Measurements from ENCODE around the gene CDX2.
"Not testable (repeated sequence)": the region's sequence is repeated elsewhere in the genome, so short reads cannot be mapped to it uniquely, and the experiment has no call there.

The CDX2 gene

GRCh38 chr13:27964206-27964605 lies 4.9 kb downstream of the CDX2 start:
- not testable (repeated sequence) for DNase-seq

GRCh38 chr13:27963491-27963890 lies 5.6 kb downstream of the CDX2 start:
- DNase-seq = no peak

DNA sequence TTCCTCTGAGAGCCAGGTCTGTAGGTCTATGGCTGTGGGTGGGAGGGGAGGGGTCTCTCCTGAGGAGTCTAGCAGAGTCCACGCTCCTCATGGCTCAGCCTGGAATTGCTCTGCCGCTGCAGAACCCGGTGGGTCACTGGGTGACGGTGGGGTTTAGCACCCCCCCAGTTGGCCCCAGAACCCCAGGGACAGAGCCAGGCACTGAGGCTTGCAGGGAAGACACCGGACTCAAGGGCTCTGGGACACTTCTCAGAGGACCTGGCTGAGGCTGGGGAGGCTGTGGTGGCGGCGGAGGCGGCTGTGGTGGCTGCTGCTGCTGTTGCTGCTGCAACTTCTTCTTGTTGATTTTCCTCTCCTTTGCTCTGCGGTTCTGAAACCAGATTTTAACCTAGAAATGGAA lies 6.1 kb downstream of the CDX2 start:
- no peak for DNase-seq

- no peak for DNase-seq
Observed at GRCh38 chr13:27962128-27962841, 6.8 kb downstream of the CDX2 start.

DNA sequence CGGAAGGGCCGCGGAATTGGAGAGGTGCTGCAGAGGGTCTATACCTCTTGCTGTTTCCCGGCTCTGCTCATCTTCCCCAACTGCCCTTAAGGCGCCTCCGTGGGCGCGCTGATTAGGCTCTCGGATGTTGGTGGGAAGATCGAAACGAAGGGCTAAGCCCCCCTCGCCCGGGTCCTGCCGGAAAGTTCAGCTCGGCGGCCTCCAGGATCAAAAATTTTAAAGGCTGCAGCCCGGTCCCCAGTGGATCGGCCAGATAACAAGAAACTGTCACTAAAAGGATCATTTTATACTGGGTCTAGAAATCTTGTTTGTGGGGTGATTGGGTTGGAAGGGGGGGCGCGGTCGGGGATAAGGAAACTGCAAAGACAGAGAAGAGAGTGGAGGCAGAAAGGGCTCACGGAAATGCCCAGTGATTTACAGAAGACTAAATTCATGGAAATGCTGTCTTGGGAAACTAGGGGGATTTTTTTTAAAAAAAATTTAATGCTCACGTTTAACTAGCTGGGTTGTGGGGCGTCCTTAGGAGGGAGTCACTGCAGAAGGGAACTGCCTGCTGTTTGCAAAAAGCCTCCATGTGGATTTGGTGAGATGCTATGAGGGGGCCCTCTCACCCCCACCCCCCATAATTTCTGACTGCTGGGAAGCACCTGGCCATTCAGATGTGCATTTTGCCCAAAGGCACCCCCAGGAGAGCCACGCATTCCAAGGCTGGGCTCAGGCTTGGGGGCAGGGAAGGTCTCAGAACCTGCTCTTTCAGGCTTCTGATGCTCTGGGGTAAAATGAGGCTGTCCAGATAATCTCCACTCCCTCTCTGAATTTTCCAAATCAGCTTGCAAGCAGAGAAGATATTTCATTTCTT lies 7.7 kb downstream of the CDX2 start:
- DNase-seq = no peak

DNA sequence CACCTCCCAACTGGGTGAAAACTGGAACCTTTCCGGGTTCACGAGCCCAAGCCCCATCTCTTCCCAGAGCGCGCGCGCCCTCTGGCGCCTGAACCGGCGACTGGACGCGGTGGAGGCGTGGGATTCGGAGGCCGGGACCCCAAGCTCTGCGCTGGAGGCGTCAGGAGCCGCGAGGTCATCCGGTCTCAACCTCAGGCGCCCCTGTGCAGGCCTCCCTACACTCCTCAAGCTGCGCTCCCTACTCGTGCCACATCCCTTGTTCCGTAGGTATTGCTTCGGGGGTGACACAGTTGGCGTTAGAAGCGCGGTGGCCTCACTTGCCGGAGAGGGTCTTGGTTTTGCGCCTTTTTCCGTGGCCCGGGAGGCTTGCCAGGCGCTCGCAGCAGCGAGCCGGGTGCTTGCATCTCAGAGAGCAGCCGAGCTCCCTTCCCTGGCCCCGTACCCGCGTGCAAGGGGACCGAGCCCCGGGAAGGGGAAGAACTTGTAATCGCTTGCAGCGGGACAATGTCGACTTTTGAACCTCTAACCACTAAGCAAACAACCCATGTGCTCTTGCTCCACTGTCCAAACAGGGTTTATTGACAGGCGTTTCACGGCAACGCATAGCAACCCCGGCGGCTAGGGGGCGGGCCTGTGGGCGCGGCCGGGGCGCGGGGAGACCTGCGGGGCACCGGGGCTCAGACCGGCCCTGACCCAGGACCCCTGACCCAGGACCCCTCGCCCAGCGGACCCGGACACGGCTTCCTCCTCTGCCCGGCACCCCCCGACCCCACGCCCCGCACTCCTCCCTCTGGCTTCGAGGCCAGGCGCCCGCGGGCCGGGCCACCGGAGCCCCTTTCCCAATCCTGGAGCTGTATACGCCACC lies 8.5 kb downstream of the CDX2 start:
- DNase-seq = peak; percentile 56

DNA sequence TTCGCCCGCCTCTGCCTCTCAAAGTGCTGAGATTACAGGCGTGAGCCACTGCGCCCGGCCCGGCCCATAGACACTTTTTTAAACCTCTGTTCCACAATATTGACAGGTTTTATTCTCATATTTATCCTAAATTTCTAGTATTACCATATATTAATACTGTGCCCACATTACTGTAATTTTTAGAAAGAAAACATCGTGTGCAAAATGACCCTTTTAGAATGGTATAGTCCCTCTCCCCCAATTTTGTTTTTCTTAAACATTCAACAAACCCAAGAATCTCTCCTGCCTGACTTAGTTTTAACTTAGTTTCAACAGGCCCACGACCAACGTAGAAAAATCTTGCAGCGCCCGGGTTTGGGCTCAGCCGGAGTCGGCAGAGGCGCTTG lies 9.1 kb downstream of the CDX2 start:
- no peak for DNase-seq

GRCh38 chr13:27956576-27957300 lies 12.4 kb downstream of the CDX2 start:
- DNase-seq = no peak

GRCh38 chr13:27955014-27955591 lies 14.0 kb downstream of the CDX2 start:
- DNase-seq = no peak

DNA sequence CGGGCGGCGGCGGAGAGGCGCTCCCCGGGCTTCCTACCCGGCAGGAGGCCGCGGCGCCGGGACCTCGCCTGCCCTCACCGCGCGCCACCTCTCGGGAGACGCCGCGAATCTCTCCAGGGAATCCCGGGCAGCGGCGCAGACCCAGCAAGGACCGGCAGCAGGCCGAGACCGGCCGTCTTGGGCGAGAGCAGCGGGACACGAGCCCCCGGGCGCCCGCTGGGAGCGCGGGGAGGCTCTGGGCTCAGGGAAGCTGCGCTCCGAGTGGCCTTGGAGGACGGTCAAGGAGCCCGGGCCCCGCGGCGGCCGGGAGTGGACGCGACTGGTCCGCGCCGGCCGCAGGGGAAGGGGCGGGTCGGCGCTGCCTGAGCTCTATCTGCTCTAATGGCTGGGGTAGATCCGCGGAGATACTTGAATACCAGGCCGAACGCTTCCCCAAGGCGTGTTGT lies 14.7 kb downstream of the CDX2 start:
- DNase-seq = no peak

DNA sequence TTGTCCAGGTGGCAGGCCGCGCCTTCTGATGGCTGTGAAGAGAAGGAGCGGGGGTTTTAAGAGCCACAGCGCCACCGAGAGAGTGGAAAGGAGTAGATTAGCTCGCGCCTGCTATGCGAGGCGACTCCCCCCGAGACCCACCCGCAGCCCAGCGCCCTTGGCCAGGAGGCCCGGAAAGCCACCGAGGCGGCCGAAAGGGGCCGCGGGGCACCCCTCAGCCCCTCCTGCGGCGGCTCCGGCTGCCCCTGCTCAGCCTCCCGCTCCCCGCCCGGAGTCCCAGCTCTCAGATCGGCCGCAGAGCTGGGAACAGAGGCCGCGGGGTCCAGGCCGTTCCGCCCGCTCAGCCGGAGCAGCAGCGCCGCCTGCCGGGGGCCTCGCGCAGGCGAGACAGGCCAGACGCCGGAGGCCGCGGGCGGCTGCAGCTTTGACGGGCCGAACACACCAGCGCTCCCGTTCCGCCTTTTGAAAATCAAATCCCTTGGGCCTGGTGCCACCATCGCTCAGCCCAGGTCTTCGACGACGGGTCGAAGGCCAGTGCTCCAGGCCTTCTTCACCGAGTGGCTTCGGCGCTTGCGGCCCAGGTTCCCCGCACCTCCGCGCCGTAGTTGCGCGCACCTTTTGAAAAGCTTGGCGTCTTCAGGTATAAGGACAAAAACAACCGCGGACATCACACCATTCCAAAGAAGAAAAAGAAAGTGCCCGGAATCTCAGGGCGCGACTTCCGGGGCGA lies 15.3 kb downstream of the CDX2 start:
- DNase-seq = peak; percentile 85

DNA sequence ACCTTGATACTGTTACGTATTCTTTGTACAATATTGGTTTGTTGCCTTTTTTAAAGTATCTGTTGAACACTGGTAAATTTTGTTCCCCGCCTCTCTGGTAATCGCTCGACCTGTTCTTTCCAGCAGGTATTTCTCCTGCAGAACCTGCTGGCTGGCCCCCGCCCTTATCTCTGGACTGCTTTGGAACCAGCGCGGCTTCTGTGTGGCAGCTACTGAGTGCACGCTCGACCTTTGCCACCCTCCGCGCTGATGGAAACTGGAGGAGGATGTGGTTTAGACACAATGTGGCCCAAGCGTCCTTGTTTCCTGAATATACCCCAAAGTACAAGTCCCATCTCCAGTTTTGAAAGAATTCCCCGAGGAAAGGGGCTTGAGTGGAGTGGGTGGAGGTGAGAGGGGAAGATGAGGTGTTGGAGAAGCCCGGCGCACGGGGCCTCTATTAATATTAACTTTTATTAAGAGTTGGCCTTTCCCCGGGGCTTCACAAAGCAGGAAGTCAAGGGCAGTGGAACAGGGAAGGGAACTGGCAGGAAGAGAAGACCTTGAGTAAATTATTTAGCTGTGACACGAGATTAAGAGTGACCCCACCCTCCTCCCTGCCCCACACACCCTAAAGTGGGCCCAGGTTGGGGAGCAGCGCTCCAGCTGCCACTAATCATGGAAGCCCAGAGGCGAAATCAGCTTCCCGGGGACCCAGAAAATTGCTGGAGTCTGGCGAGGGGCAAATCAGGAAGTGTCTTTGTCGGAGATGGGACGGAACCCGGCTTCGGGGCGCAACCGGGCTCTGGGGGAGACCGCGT lies 16.0 kb downstream of the CDX2 start:
- no peak for DNase-seq

DNA sequence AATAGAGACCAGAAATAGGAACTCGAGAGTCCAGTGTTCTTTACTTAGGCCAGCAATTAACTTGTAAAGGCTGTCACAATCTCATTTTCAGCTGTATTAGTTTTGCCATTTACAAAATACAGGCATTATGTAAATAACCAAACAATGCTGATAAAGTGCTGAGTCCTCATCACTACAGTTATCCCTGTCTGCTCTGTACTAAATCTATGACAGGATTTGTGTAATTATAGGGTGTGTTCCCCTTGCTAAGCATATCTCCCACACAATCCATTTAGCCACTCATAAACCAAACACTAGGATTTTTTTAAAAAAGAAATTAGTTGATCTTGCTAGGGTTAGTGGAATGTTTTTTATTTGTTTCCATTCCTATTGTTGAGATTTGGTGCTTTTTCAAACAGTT lies 26.1 kb downstream of the CDX2 start:
- DNase-seq = no peak

- no peak for DNase-seq
Observed at GRCh38 chr13:27933580-27934328, 35.4 kb downstream of the CDX2 start.

DNA sequence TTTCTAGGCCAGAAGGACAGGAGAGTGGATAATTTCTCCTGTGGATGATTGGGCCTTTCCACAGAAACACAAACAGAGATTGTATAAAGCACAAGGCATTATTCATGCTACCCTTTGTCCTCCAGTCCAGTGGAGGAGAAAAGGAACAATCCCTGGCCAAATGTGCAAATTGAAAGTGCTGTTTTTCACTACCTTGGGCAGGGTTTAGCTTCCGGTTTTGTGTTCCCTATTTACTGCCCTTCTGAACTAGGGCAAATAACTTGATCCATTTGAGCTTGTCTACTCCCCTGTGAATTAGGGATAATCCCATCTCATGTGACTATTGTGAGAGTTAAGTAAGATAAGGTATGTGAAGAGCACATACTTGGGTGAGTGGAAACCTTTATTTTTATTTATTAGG lies 36.0 kb downstream of the CDX2 start:
- no peak for DNase-seq

DNA sequence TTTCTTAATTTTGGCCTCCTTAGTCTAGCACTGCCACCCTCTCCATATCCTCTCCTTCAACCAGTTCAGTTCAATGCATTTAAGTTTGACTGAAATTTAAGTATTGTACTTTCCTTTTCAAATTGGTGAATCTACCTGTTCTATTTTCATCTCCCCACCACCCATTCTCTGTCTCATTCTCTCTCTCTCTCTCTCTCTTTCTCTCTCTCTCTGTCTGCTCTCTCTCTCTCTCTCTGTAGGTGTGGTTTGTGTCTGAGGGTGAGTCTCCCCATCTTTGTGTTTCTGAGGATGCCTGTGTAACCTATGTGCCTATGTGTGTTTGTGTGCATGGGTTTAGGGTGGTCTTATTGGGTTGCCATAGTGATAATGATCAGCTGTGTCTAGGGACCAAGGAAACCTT lies 39.2 kb downstream of the CDX2 start:
- no peak for DNase-seq

GRCh38 chr13:27928805-27929753 lies 40.0 kb downstream of the CDX2 start:
- no peak for DNase-seq

- DNase-seq = no peak
Observed at GRCh38 chr13:27928353-27928804, 40.7 kb downstream of the CDX2 start.
